ENCODE data around the gene MRPL24. TPM values are rescaled to one million over a fixed set of nuclear protein-coding genes. Genes with fewer than 3 reads are reported as not detected.

Gene MRPL24
- total and polyA plus RNA-seq, 2 of the 13 experiments (the other 11 are each of a cell fraction or from before 2014, with no cell fraction given): 38.1 to 42.9 TPM

DNA sequence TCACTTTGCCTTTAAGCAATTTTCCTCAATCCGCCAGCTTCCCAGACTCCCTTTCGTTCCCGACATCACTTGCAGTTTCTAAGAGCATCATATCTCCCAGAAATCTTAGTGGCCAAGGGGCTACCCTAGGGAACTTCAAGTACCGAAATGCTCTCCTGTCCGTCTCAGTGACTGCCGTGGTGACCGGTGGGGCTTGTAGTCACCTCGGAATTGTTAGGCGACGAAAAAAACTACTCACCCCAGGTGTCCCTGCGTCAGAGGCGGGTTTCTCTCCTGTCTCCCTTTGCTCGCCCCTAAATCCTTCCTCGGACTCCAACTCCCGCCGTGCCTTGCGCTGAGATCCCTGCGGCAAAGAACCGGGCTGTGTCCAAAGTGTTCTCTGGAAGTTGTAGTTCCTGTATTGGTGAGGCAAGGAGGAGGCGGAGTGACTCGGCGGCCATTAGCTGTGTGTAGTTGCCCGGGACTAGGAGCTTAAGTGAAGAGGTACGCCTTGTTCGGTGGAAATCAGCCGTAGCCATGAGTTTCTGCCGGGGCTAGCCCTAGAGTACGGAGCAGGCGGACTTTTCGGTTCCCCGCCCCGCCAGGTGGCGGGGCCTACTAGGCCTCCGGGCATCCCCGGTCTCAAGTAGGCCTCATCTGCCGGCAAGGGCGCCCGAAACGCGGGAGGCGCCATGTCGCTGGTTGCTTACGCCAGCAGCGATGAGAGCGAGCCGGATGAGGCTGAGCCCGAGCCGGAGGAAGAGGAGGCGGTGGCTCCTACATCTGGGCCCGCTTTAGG lies 26.4 kb upstream of the MRPL24 start, which contains the start of gene PRCC (continued):
- TF ChIP-seq HOXA5 (CRISPR knock-in tag; IDR thresholded peaks at IDR 0.05) (peak; percentile 15; the same call in 1 of the 2 replicates), SP1 (IDR thresholded peaks at IDR 0.05) (no peak), SP1 (CRISPR knock-in tag; IDR thresholded peaks at IDR 0.05) (peak; percentile 41; the same call in 1 of the 2 replicates), MLXIP (CRISPR knock-in tag; IDR thresholded peaks at IDR 0.05; ENCODE audit: borderline replicate concordance) (no peak), THAP7 (CRISPR knock-in tag; IDR thresholded peaks at IDR 0.05) (peak; percentile 99), ZKSCAN5 (CRISPR knock-in tag; IDR thresholded peaks at IDR 0.05) (0 out of 2 replicates have a peak, but pooled peaks have one; percentile 52), RCOR2 (CRISPR knock-in tag; IDR thresholded peaks at IDR 0.05) (no peak; the same call in 1 of the 2 replicates), SIX4 (CRISPR knock-in tag; IDR thresholded peaks at IDR 0.05) (no peak), IRF2 (CRISPR knock-in tag; IDR thresholded peaks at IDR 0.05) (peak; percentile 98), SP2 (CRISPR knock-in tag; IDR thresholded peaks at IDR 0.05) (peak; percentile 5; the same call in 1 of the 2 replicates), NFE2 (CRISPR knock-in tag; IDR thresholded peaks at IDR 0.05) (0 out of 2 replicates have a peak, but pooled peaks have one; percentile 4), AHR (CRISPR knock-in tag; IDR thresholded peaks at IDR 0.05) (0 out of 2 replicates have a peak, but pooled peaks have one; percentile 60), ZBTB1 (CRISPR knock-in tag; IDR thresholded peaks at IDR 0.05; ENCODE audit: borderline replicate concordance) (no peak), CAMTA2 (CRISPR knock-in tag; IDR thresholded peaks at IDR 0.05; ENCODE audit: borderline replicate concordance) (no peak; the same call in 1 of the 2 replicates), YY1 (IDR thresholded peaks at IDR 0.05; ENCODE audit: insufficient read depth, insufficient replicate concordance, low read depth, low read length) (peak; percentile 95), ZNF234 (CRISPR knock-in tag; conservative IDR thresholded peaks at IDR 0.05) (no peak), ZFX (CRISPR knock-in tag; IDR thresholded peaks at IDR 0.05; ENCODE audit: low read depth) (peak; percentile 100), ZNF337 (CRISPR knock-in tag; IDR thresholded peaks at IDR 0.05; ENCODE audit: borderline replicate concordance, low read depth) (no peak), ATF7 (IDR thresholded peaks at IDR 0.05) (no peak), ATF7 (CRISPR knock-in tag; IDR thresholded peaks at IDR 0.05) (no peak), ZNF780A (CRISPR knock-in tag; IDR thresholded peaks at IDR 0.05) (no peak), MYC (CRISPR knock-in tag; IDR thresholded peaks at IDR 0.05; ENCODE audit: borderline replicate concordance) (peak; percentile 67), EED (CRISPR knock-in tag; IDR thresholded peaks at IDR 0.05) (no peak), ELF3 (CRISPR knock-in tag; IDR thresholded peaks at IDR 0.05) (peak; percentile 58), MEF2D (CRISPR knock-in tag; IDR thresholded peaks at IDR 0.05) (peak; percentile 64; the same call in 1 of the 2 replicates), ZFAT (CRISPR knock-in tag; conservative IDR thresholded peaks at IDR 0.05) (no peak)
- TF ChIP-seq, protein P1, sequence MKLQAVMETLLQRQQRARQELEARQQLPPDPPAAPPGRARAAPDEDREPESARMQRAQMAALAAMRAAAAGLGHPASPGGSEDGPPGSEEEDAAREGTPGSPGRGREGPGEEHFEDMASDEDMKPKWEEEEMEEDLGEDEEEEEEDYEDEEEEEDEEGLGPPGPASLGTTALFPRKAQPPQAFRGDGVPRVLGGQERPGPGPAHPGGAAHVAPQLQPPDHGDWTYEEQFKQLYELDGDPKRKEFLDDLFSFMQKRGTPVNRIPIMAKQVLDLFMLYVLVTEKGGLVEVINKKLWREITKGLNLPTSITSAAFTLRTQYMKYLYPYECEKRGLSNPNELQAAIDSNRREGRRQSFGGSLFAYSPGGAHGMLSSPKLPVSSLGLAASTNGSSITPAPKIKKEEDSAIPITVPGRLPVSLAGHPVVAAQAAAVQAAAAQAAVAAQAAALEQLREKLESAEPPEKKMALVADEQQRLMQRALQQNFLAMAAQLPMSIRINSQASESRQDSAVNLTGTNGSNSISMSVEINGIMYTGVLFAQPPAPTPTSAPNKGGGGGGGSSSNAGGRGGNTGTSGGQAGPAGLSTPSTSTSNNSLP (IDR thresholded peaks at IDR 0.05; ENCODE audit: low read depth, low read length): no peak

Data from HepG2 (cell line).